LNCAP (cell line): ENCODE measurements around the gene SCP2.

ENCODE experiments used
- CTCF ChIP-seq: fragments of 450-650 bp; IDR thresholded peaks from 2 replicates; pipeline ENCODE4 v1.5.1; 2017; ENCODE audit warnings: mild to moderate bottlenecking

SCP2 gene

GRCh38 chr1:53092659-53093450 lies 165.8 kb downstream of the SCP2 start:
- no peak for TF ChIP-seq CTCF

GRCh38 chr1:53093451-53093754 lies 166.3 kb downstream of the SCP2 start:
- TF ChIP-seq CTCF = no peak

- no peak for TF ChIP-seq CTCF
Measured at GRCh38 chr1:53093778-53094532, 166.9 kb downstream of the SCP2 start.

- TF ChIP-seq CTCF = no peak
Measured at GRCh38 chr1:53094533-53094919, 167.4 kb downstream of the SCP2 start.
